Mesenchymal stem cell (in vitro differentiated cells and primary cell): ENCODE results near the gene RHOD.

Experiments
- DNase-seq: peaks from one replicate; pipeline ENCODE4 v3.0.0-alpha.2; 2013
- H2AFZ ChIP-seq: one replicate; pipeline ENCODE4 v1.6.1; 2013; ENCODE audit warnings: low read depth, mild to moderate bottlenecking, control low read depth, inconsistent platforms, low read length, moderate library complexity
- H2AK5ac ChIP-seq: 2 replicates; pipeline ENCODE4 v1.6.1; 2013; ENCODE audit warnings: low read length, moderate library complexity, mild to moderate bottlenecking, inconsistent platforms; ENCODE audit not compliant: severe bottlenecking
- H2BK120ac ChIP-seq: one replicate; pipeline ENCODE4 v1.6.1; 2013; ENCODE audit warnings: low read depth, mild to moderate bottlenecking, inconsistent platforms, low read length, moderate library complexity
- H2BK12ac ChIP-seq, 2 experiments: one replicate each; pipeline ENCODE4 v1.6.1; 2013; ENCODE audit warnings: inconsistent platforms in 2 of 2, low read length in 2 of 2, mild to moderate bottlenecking in 2 of 2, moderate library complexity in 2 of 2, control low read depth in 1 of 2
- H2BK15ac ChIP-seq: one replicate; pipeline ENCODE4 v1.6.1; 2013; ENCODE audit warnings: mild to moderate bottlenecking, low read depth, inconsistent platforms; ENCODE audit not compliant: poor library complexity, severe bottlenecking
- H2BK5ac ChIP-seq: 2 replicates; pipeline ENCODE4 v1.6.1; 2013; ENCODE audit warnings: low read depth, mild to moderate bottlenecking, low read length, control low read depth, inconsistent platforms; ENCODE audit not compliant: poor library complexity, severe bottlenecking
- H3K14ac ChIP-seq, 2 experiments: one replicate each; pipeline ENCODE4 v1.6.1; 2013; ENCODE audit warnings: inconsistent platforms in 2 of 2, low read length in 2 of 2, control low read depth in 1 of 2, mild to moderate bottlenecking in 1 of 2, moderate library complexity in 1 of 2
- H3K18ac ChIP-seq, 2 experiments: one replicate each; pipeline ENCODE4 v1.6.1; 2013; ENCODE audit warnings: inconsistent platforms in 2 of 2, low read length in 2 of 2, control low read depth in 1 of 2, low read depth in 1 of 2, mild to moderate bottlenecking in 1 of 2
- H3K23ac ChIP-seq, 2 experiments: one replicate each; pipeline ENCODE4 v1.6.1; 2013; ENCODE audit warnings: inconsistent platforms in 2 of 2, low read length in 2 of 2, mild to moderate bottlenecking in 2 of 2, moderate library complexity in 2 of 2, control low read depth in 1 of 2
- H3K27ac ChIP-seq: 2 replicates; pipeline ENCODE4 v1.5.1; 2013; ENCODE audit warnings: mild to moderate bottlenecking, moderate library complexity, low read length, control low read depth, inconsistent platforms; ENCODE audit not compliant: poor library complexity, severe bottlenecking
- H3K27me3 ChIP-seq, 2 experiments: 2 replicates each; pipeline versions ENCODE4 v1.6.1 to v1.7.0; 2013; ENCODE audit warnings: low read length in 2 of 2, mild to moderate bottlenecking in 2 of 2, moderate library complexity in 2 of 2, control low read depth in 1 of 2, inconsistent platforms in 1 of 2; ENCODE audit not compliant: control insufficient read depth in 1 of 2, insufficient read depth in 1 of 2
- H3K36me3 ChIP-seq, 2 experiments: 2 replicates each; pipeline versions ENCODE4 v1.6.1 to v1.7.0; 2013; ENCODE audit warnings: low read length in 2 of 2, control low read depth in 1 of 2, inconsistent platforms in 1 of 2, low read depth in 1 of 2, mild to moderate bottlenecking in 1 of 2; ENCODE audit not compliant: insufficient read depth in 2 of 2, control insufficient read depth in 1 of 2
- H3K4ac ChIP-seq, 2 experiments: one replicate each; pipeline ENCODE4 v1.6.1; 2013; ENCODE audit warnings: inconsistent platforms in 2 of 2, low read length in 2 of 2, mild to moderate bottlenecking in 2 of 2, moderate library complexity in 2 of 2, control low read depth in 1 of 2, low read depth in 1 of 2
- H3K4me1 ChIP-seq: 2 replicates; pipeline ENCODE4 v1.6.1; 2013; ENCODE audit warnings: low read depth, low read length, control low read depth; ENCODE audit not compliant: control insufficient read depth, insufficient read depth
- H3K4me2 ChIP-seq: 2 replicates; pipeline ENCODE4 v1.6.1; 2013; ENCODE audit warnings: low read length, mild to moderate bottlenecking, inconsistent platforms; ENCODE audit not compliant: poor library complexity, severe bottlenecking
- H3K4me3 ChIP-seq, 2 experiments: 2 replicates each; pipeline versions ENCODE4 v1.5.1 to v1.7.0; 2013; ENCODE audit warnings: low read length in 2 of 2, mild to moderate bottlenecking in 2 of 2, control low read depth in 1 of 2, low read depth in 1 of 2; ENCODE audit not compliant: insufficient read depth in 1 of 2
- H3K79me1 ChIP-seq: replicated peaks from 2 replicates; pipeline ENCODE4 v1.6.1; 2013; ENCODE audit warnings: mild to moderate bottlenecking, control low read depth, low read length, inconsistent platforms; ENCODE audit not compliant: poor library complexity, severe bottlenecking
- H3K9ac ChIP-seq: 2 replicates; pipeline ENCODE4 v1.7.0; 2013; ENCODE audit warnings: mild to moderate bottlenecking, low read length, moderate library complexity
- H3K9me3 ChIP-seq: 2 replicates; pipeline ENCODE4 v1.7.0; 2013; ENCODE audit warnings: mild to moderate bottlenecking, low read length; ENCODE audit not compliant: control insufficient read depth
- H4K8ac ChIP-seq: one replicate; pipeline ENCODE4 v1.6.1; 2013; ENCODE audit warnings: inconsistent platforms, mild to moderate bottlenecking, low read length, moderate library complexity
- H4K91ac ChIP-seq: one replicate; pipeline ENCODE4 v1.6.1; 2013; ENCODE audit warnings: mild to moderate bottlenecking, low read length, inconsistent platforms
- WGBS: methylation state at CpG from one replicate; pipeline ENCODE4 v1.1.7; 2013; ENCODE audit warnings: mixed read lengths; 5-methylcytosine and 5-hydroxymethylcytosine counted together

Gene RHOD

GRCh38 chr11:67118801-67119584, 62.3 kb downstream of the RHOD start, which contains the start of gene KDM2A:
Gene KDM2A (plus strand): TSS chr11:67119263. CDS start chr11:67121317, 2,054 bp downstream.
- Histone ChIP-seq H2BK120ac (peak within 1 kb of the TSS; percentile 99), H3K4me3 (peak within 1 kb of the TSS; percentile 89 to 99), H3K18ac (peak within 1 kb of the TSS; percentile 98 to 100), H2AK5ac (peak within 1 kb of the TSS; percentile 97), H3K27me3 (no peaks in the 10 kb centered on the region), H3K9ac (peak within 1 kb of the TSS; percentile 98), H2BK12ac (peak within 1 kb of the TSS; percentile 18 to 97), H3K14ac (peak within 1 kb of the TSS; percentile 86 to 100), H3K9me3 (no peaks in the 10 kb centered on the region), H3K4ac (peak within 1 kb of the TSS; percentile 100), H2BK5ac (peak within 1 kb of the TSS; percentile 98), H3K4me1 (peaks cover 20% of the 10 kb centered on the region), H4K8ac (peak within 1 kb of the TSS; percentile 100), H3K23ac (peak within 1 kb of the TSS; percentile 81 to 94), H3K79me1 (no peaks in the 10 kb centered on the region), H3K36me3 (peaks cover 4 to 10% of the 10 kb centered on the region in 2 experiments), H3K4me2 (peak within 1 kb of the TSS; percentile 91), H2BK15ac (peak within 1 kb of the TSS; percentile 100), H3K27ac (peak within 1 kb of the TSS; percentile 82), H4K91ac (peak within 1 kb of the TSS; percentile 100), H2AFZ (peak within 1 kb of the TSS; percentile 97)
- peak; percentile 97 for DNase-seq
- WGBS: 0% methylated on average over 26 of the region's 97 CpGs

GRCh38 chr11:67119585-67120391, 63.1 kb downstream of the RHOD start:
- under 1% methylated on average over 44 of the region's 61 CpGs for WGBS
- Histone ChIP-seq H3K23ac (peak overlapping the region; percentile 9 to 81), H3K36me3 (peaks cover 4 to 10% of the 10 kb centered on the region in 2 experiments), H2AK5ac (no peak overlapping the region), H2BK12ac (no peak overlapping the region), H3K9ac (peak overlapping the region; percentile 98), H4K8ac (peak overlapping the region; percentile 60), H2BK5ac (peak overlapping the region; percentile 77), H3K4me1 (peaks cover 20% of the 10 kb centered on the region), H3K27ac (peak overlapping the region; percentile 70), H2BK15ac (peak overlapping the region; percentile 100), H3K9me3 (no peaks in the 10 kb centered on the region), H2BK120ac (peak overlapping the region; percentile 92), H3K4me2 (peak overlapping the region; percentile 57), H3K79me1 (no peaks in the 10 kb centered on the region), H3K4me3 (peak overlapping the region; percentile 89 to 99), H4K91ac (peak overlapping the region; percentile 93), H3K18ac (peak overlapping the region; percentile 54 to 90), H2AFZ (peak overlapping the region; percentile 88), H3K27me3 (no peaks in the 10 kb centered on the region), H3K4ac (peak overlapping the region; percentile 84 to 99), H3K14ac (peak overlapping the region; percentile 84 to 86)
- DNase-seq: peak; percentile 41

GRCh38 chr11:67120456-67120855, 63.8 kb downstream of the RHOD start:
- peak overlapping the region; percentile 98 for H3K9ac ChIP-seq
- no peak overlapping the region for H3K23ac ChIP-seq
- peak overlapping the region; percentile 14 to 99 for H3K4me3 ChIP-seq
- H3K4me1 ChIP-seq: peaks cover 21% of the 10 kb centered on the region
- 0% methylated on average over 2 of the region's 12 CpGs for WGBS
- no peak overlapping the region for H4K8ac ChIP-seq
- no peak overlapping the region for H3K4ac ChIP-seq
- H3K9me3 ChIP-seq: no peaks in the 10 kb centered on the region
- no peak overlapping the region for H3K27ac ChIP-seq
- no peak overlapping the region for H2BK120ac ChIP-seq
- peak overlapping the region; percentile 57 for H3K4me2 ChIP-seq
- H2BK15ac ChIP-seq: no peak overlapping the region
- no peak for DNase-seq
- no peaks in the 10 kb centered on the region for H3K27me3 ChIP-seq
- H2BK5ac ChIP-seq: no peak overlapping the region
- no peak overlapping the region for H4K91ac ChIP-seq
- no peak overlapping the region for H3K14ac ChIP-seq
- no peak overlapping the region for H2AFZ ChIP-seq
- no peak overlapping the region for H2AK5ac ChIP-seq
- H3K79me1 ChIP-seq: no peaks in the 10 kb centered on the region
- H2BK12ac ChIP-seq: no peak overlapping the region
- peaks cover 7 to 13% of the 10 kb centered on the region in 2 experiments for H3K36me3 ChIP-seq
- no peak overlapping the region for H3K18ac ChIP-seq
